NCI-H82 treated with DMSO at 0.1 percent for 48 hours (cell line): ENCODE measurements around the gene ETS1.

Experiments
- DNase-seq: peaks from one replicate; lab custom pipeline; 2025; ENCODE audit not compliant: unreplicated experiment; lab: John Stamatoyannopoulos, UW

The ETS1 gene

GRCh38 chr11:128520206-128520887, 67.0 kb downstream of the ETS1 start:
- DNase-seq = no peak

DNA sequence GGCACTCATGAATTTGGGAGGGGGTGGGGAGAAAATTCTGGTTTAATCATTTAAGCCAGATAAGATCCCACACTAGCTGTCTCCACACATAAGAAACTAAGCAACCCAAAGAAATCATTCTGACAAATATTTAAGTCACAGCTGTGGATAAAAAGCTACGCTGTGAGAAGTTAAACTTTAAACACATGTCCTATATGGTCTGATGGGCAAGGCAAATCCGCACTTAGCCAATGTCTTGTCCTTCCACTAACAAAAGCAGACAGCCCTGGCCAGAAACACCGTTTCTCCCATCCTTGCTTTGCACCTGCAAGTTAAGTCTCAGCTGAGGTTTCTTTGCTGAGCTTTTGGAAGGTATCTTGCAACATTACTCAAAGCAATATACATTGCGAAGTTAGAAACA, 68.0 kb downstream of the ETS1 start:
- DNase-seq = no peak

DNA sequence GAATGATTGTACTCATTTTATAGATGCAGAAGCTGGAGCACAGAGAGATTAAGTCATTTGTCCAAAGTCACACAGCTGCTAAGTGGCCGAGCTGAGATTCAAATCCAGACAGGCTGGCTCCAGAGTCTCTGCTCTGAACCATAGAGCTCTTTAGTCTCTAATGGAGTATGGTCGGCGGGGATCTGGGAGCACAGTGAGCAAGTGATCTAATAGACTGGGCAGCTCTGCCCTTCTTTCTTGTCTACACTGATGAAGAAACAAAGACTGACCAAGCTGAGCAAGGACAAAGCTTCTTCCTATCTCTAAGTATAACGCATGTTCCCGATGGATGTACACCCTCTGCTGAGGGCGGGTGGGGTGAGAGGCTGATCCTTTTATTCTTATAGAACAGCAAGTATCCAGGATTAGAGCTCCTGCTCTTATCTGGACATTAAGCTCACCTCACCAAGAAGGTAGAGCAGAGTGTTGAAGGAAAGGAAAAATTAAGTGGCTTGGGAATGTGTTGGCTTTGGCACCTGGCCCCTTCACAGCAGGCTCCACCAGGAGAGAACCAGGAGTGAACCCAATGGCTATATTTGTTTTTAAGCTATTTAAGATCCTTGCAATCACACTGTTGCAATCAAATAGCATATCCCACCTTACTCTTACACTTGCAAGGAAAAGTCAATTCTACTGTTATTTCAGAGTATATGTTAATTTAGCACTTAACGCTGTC, 68.7 kb downstream of the ETS1 start:
- DNase-seq = peak; percentile 38

- no peak for DNase-seq
Measured at GRCh38 chr11:128517451-128518230, 69.7 kb downstream of the ETS1 start.

DNA sequence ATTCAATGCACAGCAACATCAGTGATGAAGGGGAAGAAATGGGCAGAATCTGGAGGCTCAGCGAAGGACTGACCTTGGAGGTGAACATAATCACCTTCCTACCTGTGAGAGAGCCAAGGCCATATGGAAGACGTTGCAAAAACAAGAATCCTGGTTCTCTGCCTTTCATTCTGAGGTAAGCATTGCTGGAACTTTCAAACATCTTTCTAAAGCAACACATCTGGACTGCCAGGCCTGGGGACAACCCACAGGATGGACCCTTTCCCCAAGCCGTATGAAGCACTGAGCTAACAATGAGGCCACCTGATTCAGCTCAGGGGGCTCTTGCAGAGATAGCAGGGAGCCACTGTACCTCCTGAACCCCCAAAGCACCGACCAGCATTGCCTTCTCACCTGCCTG, 70.5 kb downstream of the ETS1 start:
- no peak for DNase-seq

DNA sequence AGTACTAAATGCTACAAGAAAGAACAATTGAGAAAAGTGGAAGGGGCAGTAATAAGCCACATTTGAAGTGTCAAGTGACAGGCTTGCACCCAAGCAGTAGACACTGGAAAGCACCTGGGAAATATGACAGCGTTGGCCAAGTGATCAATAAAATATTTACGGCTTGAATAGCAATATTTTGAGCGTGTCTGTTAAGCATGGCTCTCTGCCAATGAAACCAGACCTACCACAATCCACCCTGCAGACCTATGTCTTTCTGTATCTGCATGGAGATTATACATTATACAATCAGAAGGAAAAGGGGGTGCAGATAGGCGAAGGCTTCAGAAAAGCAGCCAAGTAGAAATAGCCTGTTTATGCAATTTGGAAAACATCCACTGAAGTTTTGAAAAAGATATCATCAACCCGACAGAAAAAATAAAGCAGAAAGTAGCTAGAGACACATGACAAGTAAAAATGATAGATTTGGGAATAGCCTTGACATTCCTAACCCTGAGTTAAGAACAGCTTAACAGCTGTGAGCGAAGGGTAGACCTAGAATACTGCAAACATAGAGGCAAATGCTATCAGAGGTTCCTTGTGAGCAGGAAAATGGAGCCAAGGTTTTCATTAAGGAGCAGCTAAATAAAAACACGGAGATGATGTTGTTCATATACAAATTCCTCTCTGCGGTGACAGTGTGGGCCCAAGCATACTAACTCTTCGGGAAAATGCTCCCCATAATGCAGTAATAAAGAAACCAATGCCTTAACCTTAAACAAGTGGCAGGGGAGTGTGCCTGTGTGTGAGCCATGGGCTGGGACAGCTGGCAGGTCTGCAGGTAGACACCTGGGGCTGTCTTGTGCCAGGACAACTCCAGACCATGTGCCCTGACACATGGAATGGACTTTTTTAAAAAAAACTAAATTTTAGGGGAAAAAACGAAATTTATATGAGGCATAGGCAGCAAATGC, 71.3 kb downstream of the ETS1 start:
- DNase-seq = no peak

DNA sequence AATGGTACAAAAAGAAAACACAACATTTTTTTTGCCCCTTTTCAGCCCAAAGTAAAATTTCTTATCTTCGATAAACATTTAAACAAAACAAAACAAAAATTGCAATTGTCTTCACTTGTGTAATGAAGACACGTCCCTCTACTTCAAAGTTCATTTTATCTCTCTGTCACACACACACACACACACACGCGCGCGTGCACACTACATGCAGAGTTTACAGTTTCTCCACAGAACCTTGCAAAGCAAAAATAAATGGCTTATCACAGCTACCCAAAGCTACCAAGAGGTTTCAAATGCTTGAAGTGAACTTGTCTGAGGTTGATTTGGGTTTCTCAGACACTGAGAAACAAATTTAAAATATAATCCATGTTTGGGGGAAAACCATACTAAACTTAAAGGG, 72.3 kb downstream of the ETS1 start:
- no peak for DNase-seq

- no peak for DNase-seq
Measured at GRCh38 chr11:128513915-128514681, 73.3 kb downstream of the ETS1 start.

DNA sequence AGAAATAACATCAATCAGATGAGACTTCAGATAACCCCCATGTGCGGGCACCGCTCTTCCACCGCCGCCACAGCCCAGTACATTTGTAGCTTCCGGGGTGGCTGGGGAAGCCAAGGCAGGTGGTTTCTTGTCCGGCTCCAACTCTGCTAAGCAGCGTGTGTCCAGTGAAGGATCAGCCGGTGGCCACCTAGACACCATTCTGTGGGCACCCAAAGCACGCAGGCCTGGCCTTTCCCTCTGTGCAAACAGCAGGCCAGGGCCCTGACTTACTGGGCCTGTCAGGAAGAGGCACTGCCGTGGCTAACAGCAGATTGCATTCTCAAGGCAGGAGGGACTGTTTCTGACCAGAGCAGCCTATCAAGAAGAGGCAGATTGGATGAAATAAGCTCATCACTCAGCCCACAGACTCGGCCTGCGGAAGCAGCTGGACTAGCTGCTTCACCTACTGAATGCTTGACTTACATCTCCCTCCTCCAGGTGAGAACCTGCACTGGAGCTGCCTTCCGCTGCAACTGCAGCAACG, 74.8 kb downstream of the ETS1 start:
- no peak for DNase-seq

- no peak for DNase-seq
Measured at GRCh38 chr11:128511712-128512111, 75.6 kb downstream of the ETS1 start.

DNA sequence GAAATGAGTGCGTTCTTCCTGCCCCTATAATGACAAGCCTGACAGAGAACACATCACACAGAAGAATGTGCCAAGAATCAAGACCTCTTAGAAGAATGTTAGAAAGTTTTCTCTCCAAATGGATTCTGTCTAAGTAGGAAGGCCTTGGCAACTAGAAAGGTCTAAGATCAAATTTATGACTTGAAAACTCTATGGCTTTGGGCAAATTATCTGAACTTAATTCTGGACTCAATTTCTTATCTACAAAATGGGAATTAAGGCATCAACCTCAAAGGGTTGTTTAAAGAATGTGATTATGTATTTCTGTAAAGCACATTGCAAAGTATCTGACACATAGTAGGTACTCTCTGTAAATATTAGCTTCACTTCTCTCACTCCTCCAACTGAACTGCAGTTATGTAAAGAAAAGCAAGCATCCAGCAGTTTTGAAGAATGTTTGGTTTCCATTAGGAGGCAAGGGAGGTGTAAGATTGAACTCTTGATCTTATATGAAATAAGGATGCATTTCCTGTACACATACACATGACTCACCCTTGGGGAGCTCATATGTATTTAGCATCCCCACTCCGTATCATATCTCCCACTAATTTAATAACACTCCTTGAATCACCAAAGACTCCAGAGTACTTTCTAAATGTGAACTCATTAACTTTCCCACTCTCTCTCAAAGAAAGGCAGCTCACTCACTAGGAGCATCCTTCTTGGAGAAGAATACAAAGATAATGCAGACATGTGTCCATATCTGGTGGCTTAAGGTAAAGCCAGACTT, 77.6 kb downstream of the ETS1 start:
- no peak for DNase-seq

GRCh38 chr11:128508770-128509510, 78.4 kb downstream of the ETS1 start:
- no peak for DNase-seq

- DNase-seq = no peak
Measured at GRCh38 chr11:128507936-128508335, 79.4 kb downstream of the ETS1 start.

GRCh38 chr11:128506999-128507611, 80.3 kb downstream of the ETS1 start:
- DNase-seq = peak; percentile 74

GRCh38 chr11:128506356-128506755, 81.0 kb downstream of the ETS1 start:
- no peak for DNase-seq

- DNase-seq = peak; percentile 70
Measured at GRCh38 chr11:128505449-128506065, 81.8 kb downstream of the ETS1 start.

DNA sequence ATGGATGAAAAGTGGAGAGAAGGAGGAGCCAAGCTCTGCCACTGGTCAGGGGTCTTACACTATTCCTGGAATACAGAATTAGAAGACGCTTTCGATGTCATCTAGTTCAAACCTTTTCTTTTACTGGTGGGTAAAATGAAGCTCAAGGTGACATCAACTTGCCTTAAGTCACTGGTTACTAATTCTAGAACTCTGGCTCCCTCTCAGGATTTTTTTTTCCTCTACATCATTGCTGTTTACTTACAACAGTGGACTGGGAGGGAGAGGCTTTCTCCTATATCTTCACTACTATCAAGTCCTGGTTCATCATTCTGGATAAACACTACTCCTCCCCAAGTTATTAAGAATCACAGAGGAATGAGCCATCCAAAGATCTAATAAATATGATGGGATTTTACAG, 82.9 kb downstream of the ETS1 start:
- DNase-seq = no peak
